Endothelial cell (in vitro differentiated cells): ENCODE measurements around the gene CAPNS2. TPM values are rescaled to one million over a fixed set of nuclear protein-coding genes. Genes with fewer than 3 reads are reported as not detected.

Experiments
- DNase-seq: peaks from one replicate; pipeline ENCODE4 v3.0.0; 2021; ENCODE audit warnings: low spot score
- H3K27ac Mint-ChIP-seq: one replicate; pipeline ENCODE4 v1.8.0; 2021; ENCODE audit warnings: mixed read lengths, inconsistent platforms; ENCODE audit not compliant: unreplicated experiment
- H3K27me3 Mint-ChIP-seq: one replicate; pipeline ENCODE4 v1.8.0; 2021; ENCODE audit warnings: mild to moderate bottlenecking, moderate library complexity, mixed read lengths, inconsistent platforms; ENCODE audit not compliant: unreplicated experiment
- H3K36me3 Mint-ChIP-seq: one replicate; pipeline ENCODE4 v1.8.0; 2021; ENCODE audit warnings: mild to moderate bottlenecking, low read depth, mixed read lengths, inconsistent platforms; ENCODE audit not compliant: unreplicated experiment
- H3K4me1 Mint-ChIP-seq: one replicate; pipeline ENCODE4 v1.8.0; 2021; ENCODE audit warnings: mild to moderate bottlenecking, mixed read lengths, inconsistent platforms; ENCODE audit not compliant: unreplicated experiment
- H3K4me3 Mint-ChIP-seq: one replicate; pipeline ENCODE4 v1.8.0; 2021; ENCODE audit warnings: mild to moderate bottlenecking, mixed read lengths, inconsistent platforms; ENCODE audit not compliant: unreplicated experiment
- H3K9me3 Mint-ChIP-seq: one replicate; pipeline ENCODE4 v1.8.0; 2021; ENCODE audit warnings: mixed read lengths, inconsistent platforms; ENCODE audit not compliant: unreplicated experiment
- CTCF ChIP-seq: fragments of 200-600 bp; sonication (generic); IDR thresholded peaks from one replicate; pipeline ENCODE4 v1.5.0; 2021; ENCODE audit warnings: antibody characterized with exemption; ENCODE audit not compliant: unreplicated experiment
- long read RNA-seq: library from polyadenylated mRNA; unstranded; transcript quantifications from one replicate; pipeline ENCODE4 v2.0.0, GENCODE V29; 2020; ENCODE audit not compliant: unreplicated experiment
- total RNA-seq: library from RNA; stranded (reverse); fragmentation: NEBNext Ultra II Directional; extraction: Animal tissue kit (Norgen Biotek cat#: 25700); gene quantifications from one replicate; pipeline ENCODE4 v1.2.1, GENCODE V29; 2021; ENCODE audit not compliant: unreplicated experiment

The CAPNS2 gene
- 1.2 TPM for total RNA-seq
- long read RNA-seq: 0 reads

GRCh38 chr16:55566432-55567175 is at the start of gene CAPNS2:
Gene CAPNS2, plus strand, starts transcription at chr16:55566684. Its CDS starts 73 bp downstream, at chr16:55566757.
- no peak for DNase-seq
- peaks cover 11% of the 10 kb centered on the region for H3K36me3 Mint-ChIP-seq
- peaks cover 18% of the 10 kb centered on the region for H3K4me1 Mint-ChIP-seq
- H3K27ac Mint-ChIP-seq: no peak within 1 kb of the TSS
- no peaks in the 10 kb centered on the region for H3K27me3 Mint-ChIP-seq
- no peak for TF ChIP-seq CTCF
- H3K4me3 Mint-ChIP-seq: no peak within 1 kb of the TSS
- H3K9me3 Mint-ChIP-seq: no peaks in the 10 kb centered on the region

GRCh38 chr16:55521792-55522191 is 44.7 kb upstream of the CAPNS2 start:
- no peak for DNase-seq
- H3K4me1 Mint-ChIP-seq: no peaks in the 10 kb centered on the region
- H3K4me3 Mint-ChIP-seq: peak overlapping the region; percentile 10
- H3K27ac Mint-ChIP-seq: no peak overlapping the region
- H3K9me3 Mint-ChIP-seq: no peaks in the 10 kb centered on the region
- TF ChIP-seq CTCF: no peak
- H3K36me3 Mint-ChIP-seq: peaks cover 16% of the 10 kb centered on the region
- no peaks in the 10 kb centered on the region for H3K27me3 Mint-ChIP-seq

GRCh38 chr16:55526441-55526840 is 40.0 kb upstream of the CAPNS2 start:
- no peaks in the 10 kb centered on the region for H3K9me3 Mint-ChIP-seq
- no peak overlapping the region for H3K4me3 Mint-ChIP-seq
- H3K36me3 Mint-ChIP-seq: peaks cover 10% of the 10 kb centered on the region
- no peaks in the 10 kb centered on the region for H3K27me3 Mint-ChIP-seq
- H3K27ac Mint-ChIP-seq: no peak overlapping the region
- no peak for DNase-seq
- no peak for TF ChIP-seq CTCF
- H3K4me1 Mint-ChIP-seq: no peaks in the 10 kb centered on the region

- no peak for DNase-seq
- H3K9me3 Mint-ChIP-seq: no peaks in the 10 kb centered on the region
- TF ChIP-seq CTCF: no peak
- H3K27me3 Mint-ChIP-seq: no peaks in the 10 kb centered on the region
- no peaks in the 10 kb centered on the region for H3K4me1 Mint-ChIP-seq
- no peak overlapping the region for H3K4me3 Mint-ChIP-seq
- H3K27ac Mint-ChIP-seq: no peak overlapping the region
- H3K36me3 Mint-ChIP-seq: peaks cover 4% of the 10 kb centered on the region
These were observed 38.6 kb upstream of the CAPNS2 start for GRCh38 chr16:55527885-55528284.

GRCh38 chr16:55529018-55529417 is 37.5 kb upstream of the CAPNS2 start:
- Mint-ChIP-seq H3K36me3 (peaks cover 4% of the 10 kb centered on the region), H3K27me3 (no peaks in the 10 kb centered on the region), H3K9me3 (no peaks in the 10 kb centered on the region), H3K27ac (no peak overlapping the region), H3K4me1 (no peaks in the 10 kb centered on the region), H3K4me3 (no peak overlapping the region)
- no peak for DNase-seq
- no peak for TF ChIP-seq CTCF
